Hepatocyte (in vitro differentiated cells): ENCODE measurements around the gene RABGAP1L. TPM values are rescaled to one million over a fixed set of nuclear protein-coding genes. Genes with fewer than 3 reads are reported as not detected.

Experiments
- DNase-seq: peaks from one replicate; pipeline ENCODE4 v3.0.0-alpha.2; 2016; ENCODE audit warnings: low spot score
- H2AFZ ChIP-seq: fragments of 200-600 bp; sonication (generic); 2 replicates; pipeline ENCODE4 v1.6.0; 2016; ENCODE audit warnings: antibody characterized with exemption, mild to moderate bottlenecking
- H3K27ac ChIP-seq: fragments of 200-600 bp; sonication (generic); 2 replicates; pipeline ENCODE4 v1.5.1; 2016; ENCODE audit warnings: mild to moderate bottlenecking
- H3K27me3 ChIP-seq: fragments of 200-600 bp; sonication (generic); 2 replicates; pipeline ENCODE4 v1.6.1; 2016
- H3K36me3 ChIP-seq: fragments of 200-600 bp; sonication (generic); replicated peaks from 2 replicates; pipeline ENCODE4 v1.5.1; 2016; ENCODE audit warnings: low read depth; ENCODE audit not compliant: insufficient read depth
- H3K4me1 ChIP-seq: fragments of 200-600 bp; sonication (generic); 2 replicates; pipeline ENCODE4 v1.5.1; 2016; ENCODE audit warnings: mild to moderate bottlenecking, moderate library complexity; ENCODE audit not compliant: insufficient read depth
- H3K4me2 ChIP-seq: fragments of 200-600 bp; sonication (generic); 2 replicates; pipeline ENCODE4 v1.6.0; 2016
- H3K4me3 ChIP-seq: fragments of 200-600 bp; sonication (generic); 2 replicates; pipeline ENCODE4 v1.5.1; 2016; ENCODE audit warnings: mild to moderate bottlenecking
- H3K79me2 ChIP-seq: fragments of 200-600 bp; sonication (generic); 2 replicates; pipeline ENCODE4 v1.6.0; 2017; ENCODE audit warnings: mild to moderate bottlenecking
- H3K9me2 ChIP-seq: fragments of 200-600 bp; sonication (generic); replicated peaks from 2 replicates; pipeline ENCODE4 v1.6.0; 2017; ENCODE audit warnings: mild to moderate bottlenecking; ENCODE audit not compliant: insufficient read depth
- H3K9me3 ChIP-seq: fragments of 200-600 bp; sonication (generic); 2 replicates; pipeline ENCODE4 v1.5.1; 2016; ENCODE audit warnings: low read depth, mild to moderate bottlenecking
- H4K20me1 ChIP-seq: fragments of 200-600 bp; sonication (generic); 2 replicates; pipeline ENCODE4 v1.6.0; 2016; ENCODE audit warnings: mild to moderate bottlenecking; ENCODE audit not compliant: insufficient read depth, poor library complexity, severe bottlenecking
- CTCF ChIP-seq: fragments of 200-600 bp; sonication (generic); IDR thresholded peaks from 2 replicates; pipeline ENCODE4 v1.5.1; 2016; ENCODE audit warnings: antibody characterized with exemption, mild to moderate bottlenecking; ENCODE audit not compliant: poor library complexity
- EZH2 ChIP-seq: fragments of 200-600 bp; sonication (generic); IDR thresholded peaks from 2 replicates; pipeline ENCODE4 v1.6.1; 2016; ENCODE audit warnings: antibody characterized with exemption, mild to moderate bottlenecking, borderline replicate concordance
- EZH2phosphoT487 ChIP-seq: fragments of 200-600 bp; sonication (generic); IDR thresholded peaks from one replicate; pipeline ENCODE4 v1.6.1; 2018; ENCODE audit warnings: antibody characterized with exemption, mild to moderate bottlenecking, low read depth, moderate library complexity; ENCODE audit not compliant: unreplicated experiment, severe bottlenecking
- WGBS: methylation state at CpG from one replicate; pipeline ENCODE4 v1.1.6; 2016; ENCODE audit warnings: low lambda C conversion rate; ENCODE audit errors: missing lambda C conversion rate; 5-methylcytosine and 5-hydroxymethylcytosine counted together
- polyA plus RNA-seq: library from polyadenylated mRNA; unstranded; fragments of >200 nt; fragmentation: Nextera tagmentation; extraction: Ambion mirVana; gene quantifications from 2 replicates; pipeline ENCODE4 v1.2.1, GENCODE V29; 2016
- total RNA-seq: library from RNA; depleted of rRNA; stranded (reverse); fragments of >200 nt; gene quantifications from 2 replicates; pipeline ENCODE4 v1.2.3, GENCODE V29; 2014

The RABGAP1L gene
- total and polyA plus RNA-seq, 2 experiments from 2014 or later = 15.0 to 41.8 TPM

GRCh38 chr1:174296309-174296708 lies 137.0 kb downstream of the RABGAP1L start:
- no peaks in the 10 kb centered on the region for H3K9me2 ChIP-seq
- no peak overlapping the region for H3K4me2 ChIP-seq
- no peaks in the 10 kb centered on the region for H4K20me1 ChIP-seq
- H3K79me2 ChIP-seq = no peaks in the 10 kb centered on the region
- H3K27me3 ChIP-seq = no peaks in the 10 kb centered on the region
- H3K4me1 ChIP-seq = no peaks in the 10 kb centered on the region
- TF ChIP-seq EZH2 (no peak), CTCF (no peak)
- H2AFZ ChIP-seq = no peak overlapping the region
- DNase-seq = no peak
- no peaks in the 10 kb centered on the region for H3K9me3 ChIP-seq
- no peaks in the 10 kb centered on the region for H3K36me3 ChIP-seq
- H3K27ac ChIP-seq = no peak overlapping the region
- no peak overlapping the region for H3K4me3 ChIP-seq
- 97% methylated on average over 4 of the region's 4 CpGs for WGBS

DNA sequence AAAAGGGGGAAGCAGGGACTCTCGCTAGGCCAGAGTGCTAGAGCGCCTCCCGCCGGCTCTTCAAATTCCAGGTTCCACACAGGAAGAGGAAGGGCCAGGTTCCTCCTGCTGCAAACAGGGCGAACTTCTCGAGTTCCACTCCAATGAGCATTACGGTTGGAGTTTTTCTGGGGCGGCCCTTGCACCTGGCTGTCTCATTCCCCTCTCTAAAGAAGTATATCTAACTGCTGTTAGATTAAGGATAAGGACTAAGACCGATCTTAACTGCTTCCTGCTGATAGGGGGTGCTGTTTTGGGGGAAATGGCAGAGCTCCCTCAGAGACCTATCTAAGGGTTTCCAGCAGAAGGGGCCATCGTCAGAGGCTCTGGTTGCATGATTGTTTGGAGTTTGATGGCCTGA lies 138.0 kb downstream of the RABGAP1L start:
- Histone ChIP-seq H3K27me3 (no peaks in the 10 kb centered on the region), H2AFZ (no peak overlapping the region), H3K4me2 (no peak overlapping the region), H3K79me2 (no peaks in the 10 kb centered on the region), H3K9me2 (no peaks in the 10 kb centered on the region), H3K27ac (no peak overlapping the region), H4K20me1 (no peaks in the 10 kb centered on the region), H3K36me3 (no peaks in the 10 kb centered on the region), H3K4me1 (no peaks in the 10 kb centered on the region), H3K4me3 (no peak overlapping the region), H3K9me3 (no peaks in the 10 kb centered on the region)
- WGBS = 86% methylated on average over 10 of the region's 10 CpGs
- no peak for TF ChIP-seq EZH2phosphoT487
- no peak for TF ChIP-seq EZH2
- DNase-seq = no peak

DNA sequence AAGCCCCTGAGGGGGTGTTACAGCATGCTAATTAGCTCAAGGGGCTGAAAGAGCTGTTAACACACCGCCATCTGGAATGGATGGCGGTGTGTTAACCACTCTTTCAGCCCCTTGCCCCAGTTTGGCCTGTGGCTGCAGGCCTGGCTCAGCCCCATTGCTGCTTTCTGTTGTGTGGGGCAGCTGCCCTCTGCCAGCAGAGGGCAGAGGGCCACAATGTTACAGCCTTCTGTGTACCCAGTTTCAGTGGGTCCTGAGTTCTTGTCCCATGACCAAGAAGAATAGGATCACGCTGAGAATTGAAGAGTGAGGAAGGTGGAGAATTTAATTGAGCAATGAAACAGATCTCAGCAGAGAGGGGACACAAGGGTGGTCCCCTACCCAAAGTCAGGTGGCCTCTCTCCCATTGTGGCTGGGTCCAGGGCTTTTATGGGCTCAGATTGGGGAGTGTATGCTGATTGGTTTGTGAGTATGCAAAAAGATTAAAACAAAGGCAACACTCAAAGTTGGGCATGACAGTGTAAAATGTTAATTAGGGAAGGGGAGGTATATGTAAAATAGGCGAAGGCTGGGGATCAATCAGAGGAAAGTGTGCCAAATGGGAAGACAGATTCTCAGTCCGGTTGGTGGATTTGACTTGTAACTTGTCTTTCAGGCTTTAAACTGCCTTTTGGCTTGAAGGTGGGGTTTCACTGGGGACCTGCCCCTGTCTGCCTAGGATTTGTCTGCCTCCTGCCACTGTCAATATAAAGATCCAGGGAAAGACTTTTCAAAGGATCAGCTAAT lies 142.2 kb downstream of the RABGAP1L start:
- H3K36me3 ChIP-seq = no peaks in the 10 kb centered on the region
- DNase-seq = no peak
- no peak overlapping the region for H3K27ac ChIP-seq
- no peaks in the 10 kb centered on the region for H3K9me3 ChIP-seq
- no peaks in the 10 kb centered on the region for H3K27me3 ChIP-seq
- 91% methylated on average over 5 of the region's 5 CpGs for WGBS
- H3K9me2 ChIP-seq = no peaks in the 10 kb centered on the region
- no peaks in the 10 kb centered on the region for H3K79me2 ChIP-seq
- no peak overlapping the region for H3K4me3 ChIP-seq
- H4K20me1 ChIP-seq = no peaks in the 10 kb centered on the region
- H2AFZ ChIP-seq = no peak overlapping the region
- H3K4me1 ChIP-seq = no peaks in the 10 kb centered on the region
- TF ChIP-seq EZH2phosphoT487 (no peak), EZH2 (no peak), CTCF (no peak)
- no peak overlapping the region for H3K4me2 ChIP-seq

- H3K9me3 ChIP-seq = peaks cover 5% of the 10 kb centered on the region
- no peaks in the 10 kb centered on the region for H3K79me2 ChIP-seq
- DNase-seq = no peak
- no peaks in the 10 kb centered on the region for H3K9me2 ChIP-seq
- H3K4me1 ChIP-seq = no peaks in the 10 kb centered on the region
- H3K4me3 ChIP-seq = no peak overlapping the region
- H4K20me1 ChIP-seq = no peaks in the 10 kb centered on the region
- H3K27ac ChIP-seq = no peak overlapping the region
- no peak overlapping the region for H3K4me2 ChIP-seq
- no peak overlapping the region for H2AFZ ChIP-seq
- TF ChIP-seq CTCF (no peak), EZH2phosphoT487 (no peak), EZH2 (no peak)
- no peaks in the 10 kb centered on the region for H3K36me3 ChIP-seq
- no peaks in the 10 kb centered on the region for H3K27me3 ChIP-seq
Observed at GRCh38 chr1:174308604-174309003, 149.3 kb downstream of the RABGAP1L start.
